OCI-M1 (cell line): ENCODE data around the gene GXYLT2.

ENCODE experiments used
- DNase-seq: peaks from one replicate; lab custom pipeline; 2025; lab: John Stamatoyannopoulos, UW

Gene GXYLT2

GRCh38 chr3:72932416-72932815 lies 44.6 kb downstream of the GXYLT2 start:
- DNase-seq, result no peak

DNA sequence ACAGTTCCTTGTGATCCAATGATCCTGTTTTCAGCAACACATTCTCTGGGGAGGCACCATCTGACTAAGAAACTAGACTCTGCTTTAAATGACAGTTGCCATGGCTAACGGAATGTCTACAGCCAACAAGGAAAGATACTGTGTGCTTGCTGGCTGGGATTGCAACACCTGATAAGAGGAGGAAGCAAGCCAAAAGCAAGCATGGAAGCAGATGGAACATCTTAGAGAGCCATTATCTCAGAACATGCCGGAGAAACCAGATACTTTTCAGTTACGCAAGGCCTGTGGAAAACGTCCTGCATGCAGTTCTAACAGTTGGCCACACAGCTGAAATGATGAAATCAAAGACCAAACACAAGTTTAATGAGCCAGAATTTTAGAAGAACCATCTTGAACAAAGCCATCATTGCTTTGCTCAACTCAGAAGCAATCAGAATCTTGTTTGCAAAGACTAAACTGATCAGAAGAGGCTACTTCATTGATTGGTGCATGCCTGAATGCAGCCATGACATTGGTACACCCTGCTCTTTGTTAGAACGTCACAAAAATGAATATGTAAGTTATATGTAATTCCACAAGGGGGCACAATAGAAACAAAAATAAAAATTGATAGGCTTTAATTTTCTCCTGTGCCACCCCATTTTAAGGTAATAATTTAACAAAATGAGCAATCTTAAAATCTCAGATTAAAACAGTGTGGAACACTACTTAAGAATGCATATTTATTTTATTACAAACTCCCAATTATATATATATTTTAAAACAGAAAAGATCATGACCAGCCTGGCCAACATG lies 50.8 kb downstream of the GXYLT2 start:
- DNase-seq, result peak; percentile 86

DNA sequence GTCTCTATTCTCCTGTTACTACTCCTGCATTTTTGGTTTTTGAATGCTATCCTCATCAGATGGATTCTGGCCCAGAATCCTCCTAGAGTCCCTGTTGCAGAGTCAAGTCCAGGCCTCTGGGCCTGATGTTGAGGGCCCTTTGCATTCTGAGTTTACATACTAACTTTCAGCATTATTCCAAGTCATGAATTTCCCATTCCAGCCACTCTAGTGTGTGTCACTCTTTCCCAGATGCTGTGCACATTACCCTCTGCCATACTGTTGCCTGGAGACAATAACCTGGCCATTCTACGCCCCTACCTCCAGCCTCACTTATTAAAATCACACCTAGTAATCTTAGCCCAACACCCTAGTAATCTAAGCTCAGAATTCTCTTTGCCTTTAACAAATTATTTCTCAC lies 53.4 kb downstream of the GXYLT2 start:
- DNase-seq, result no peak

DNA sequence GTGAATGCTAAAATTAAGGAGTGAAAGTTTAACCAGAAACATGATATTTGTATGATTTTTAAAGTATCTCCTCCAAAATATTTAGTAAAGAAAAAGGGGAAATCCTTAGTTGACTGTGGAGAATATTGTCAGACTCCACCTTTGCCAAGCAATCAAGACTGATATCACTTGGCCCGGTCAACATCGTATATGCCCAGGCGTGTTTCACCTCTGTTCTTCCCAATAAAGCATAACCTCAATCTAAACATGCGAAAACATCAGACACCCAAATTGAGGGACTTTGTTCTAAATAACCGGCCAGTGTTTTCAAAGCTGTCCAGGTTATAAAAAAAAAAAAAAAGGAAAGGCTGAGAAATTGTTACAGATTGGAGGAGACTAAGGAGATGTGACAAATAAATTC lies 54.6 kb downstream of the GXYLT2 start:
- DNase-seq, result no peak

DNA sequence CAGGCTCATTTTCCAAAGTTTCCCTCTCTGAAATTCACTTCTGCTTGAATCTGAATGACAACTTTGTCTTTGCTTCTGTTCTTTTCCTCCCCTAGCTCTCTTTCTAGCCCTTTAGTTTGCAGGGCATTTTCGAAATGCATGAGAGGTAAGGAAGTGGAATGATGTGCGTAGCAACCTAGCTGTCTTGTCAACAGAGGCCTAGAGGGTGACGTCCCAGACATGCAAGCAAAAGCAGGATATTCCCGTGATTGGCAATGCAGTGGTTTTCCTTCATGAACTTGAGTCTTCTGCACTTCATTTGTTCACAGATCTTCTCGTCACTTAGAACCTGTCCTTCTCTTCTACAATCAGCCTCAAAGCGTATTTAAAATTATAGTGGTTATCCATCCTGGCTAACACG lies 56.9 kb downstream of the GXYLT2 start:
- DNase-seq, result no peak

GRCh38 chr3:72947715-72948490 lies 60.1 kb downstream of the GXYLT2 start:
- no peak for DNase-seq

DNA sequence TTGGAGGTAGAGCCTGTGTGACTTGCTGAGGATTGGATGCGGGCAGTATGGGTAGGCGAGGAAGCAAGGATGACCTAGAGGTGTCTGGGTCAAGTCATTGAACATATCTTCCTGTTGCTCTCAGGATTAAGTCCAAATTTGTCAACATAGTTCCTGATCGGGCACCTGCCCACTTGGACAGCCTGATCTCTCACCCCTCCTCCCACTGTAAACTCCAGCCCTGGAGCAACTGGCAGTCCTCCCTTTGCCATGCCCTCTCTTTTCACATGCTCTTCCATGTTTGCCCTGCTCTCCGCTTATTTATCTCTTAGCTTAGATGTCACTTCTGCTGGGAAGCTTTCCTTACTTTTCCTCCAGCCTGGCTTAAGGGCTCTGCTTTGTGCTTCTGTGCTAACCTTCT lies 61.2 kb downstream of the GXYLT2 start:
- no peak for DNase-seq

DNA sequence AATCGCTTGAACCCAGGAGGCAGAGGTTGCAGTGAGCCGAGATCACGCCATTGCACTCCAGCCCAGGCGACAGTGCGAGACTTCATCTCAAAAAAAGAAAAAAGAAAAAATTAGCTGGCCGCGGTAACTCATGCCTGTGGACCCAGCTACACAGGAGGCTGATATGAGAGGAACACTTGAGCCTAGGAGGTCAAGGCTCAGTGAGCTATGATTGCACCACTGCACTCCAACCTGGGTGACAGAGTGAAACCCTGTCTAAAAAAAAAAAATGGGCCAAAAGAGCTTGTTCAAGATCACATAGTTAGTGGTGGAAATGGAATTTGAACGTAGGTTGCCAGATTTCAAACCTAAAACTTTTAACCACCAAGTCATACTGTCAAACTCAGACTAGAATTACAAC lies 62.5 kb downstream of the GXYLT2 start:
- DNase-seq, result no peak

- DNase-seq, result no peak
Observed at GRCh38 chr3:72950801-72951200, 63.0 kb downstream of the GXYLT2 start.

DNA sequence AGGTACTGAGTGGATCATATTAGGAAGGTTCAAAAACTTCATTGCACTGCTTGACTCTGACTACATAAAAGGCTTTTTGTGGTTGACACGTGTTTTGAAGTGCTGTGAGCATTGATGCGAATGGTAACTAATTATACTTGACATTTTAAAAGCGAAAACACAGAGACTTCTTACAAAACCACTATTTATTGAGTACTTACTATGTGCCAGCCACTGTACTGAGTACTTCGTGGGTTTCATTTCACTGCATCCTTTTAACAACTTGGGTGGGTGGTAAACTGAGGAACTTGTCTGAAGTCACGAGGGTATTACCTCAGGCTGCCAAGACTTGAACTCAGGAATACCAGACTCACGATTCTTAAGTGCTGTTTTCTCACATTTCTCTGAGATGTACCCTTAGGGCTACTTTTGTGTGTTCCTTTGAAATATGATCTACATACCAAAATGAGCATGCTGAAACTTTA lies 63.4 kb downstream of the GXYLT2 start:
- DNase-seq, result no peak

DNA sequence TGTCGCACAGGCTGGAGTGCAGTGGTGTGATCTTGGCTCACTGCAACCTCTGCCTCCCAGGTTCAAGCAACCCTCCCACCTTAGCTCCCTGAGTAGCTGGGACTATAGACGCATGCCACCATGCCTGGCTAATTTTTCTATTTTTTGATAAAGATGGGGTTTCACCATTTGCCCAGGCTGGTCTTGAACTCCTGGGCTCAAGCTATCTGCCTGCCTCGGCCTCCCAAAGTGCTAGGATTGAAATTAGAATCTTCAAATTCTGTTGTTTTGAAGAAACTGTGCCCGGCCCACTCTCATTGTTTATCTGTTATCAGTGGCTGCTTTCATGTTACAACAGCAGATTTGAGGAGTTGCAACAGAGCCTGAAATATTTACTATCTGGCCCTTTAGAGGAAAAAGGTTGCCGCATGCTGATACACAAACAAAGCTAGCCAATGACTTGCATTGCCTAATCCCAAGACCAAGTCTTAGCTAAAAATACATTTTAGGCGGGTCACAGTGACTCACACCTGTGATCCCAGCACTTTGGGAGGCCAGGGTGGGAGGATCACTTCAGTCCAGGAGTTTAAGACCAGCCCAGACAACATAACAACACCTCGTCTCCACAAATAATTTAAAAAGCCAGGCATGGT lies 65.6 kb downstream of the GXYLT2 start:
- DNase-seq, result peak; percentile 11

DNA sequence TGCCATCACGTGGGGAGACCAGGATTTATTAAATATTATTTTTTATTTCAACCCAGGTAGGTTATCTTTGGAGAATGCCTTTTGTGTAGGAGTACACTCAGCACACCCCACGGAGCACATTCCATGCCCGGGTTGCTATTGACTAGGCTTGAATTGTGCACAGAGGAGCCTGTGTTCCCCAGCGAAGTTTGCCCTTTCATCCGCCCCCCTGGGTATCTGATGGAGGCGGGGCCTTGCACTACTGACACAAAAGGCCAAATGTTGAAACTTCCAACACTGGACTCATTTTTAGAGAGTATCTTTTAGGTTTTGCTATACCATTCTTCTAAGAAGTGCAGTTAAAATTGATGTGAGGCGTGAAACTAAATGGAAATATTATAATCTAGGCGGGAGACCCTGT lies 69.5 kb downstream of the GXYLT2 start:
- no peak for DNase-seq

DNA sequence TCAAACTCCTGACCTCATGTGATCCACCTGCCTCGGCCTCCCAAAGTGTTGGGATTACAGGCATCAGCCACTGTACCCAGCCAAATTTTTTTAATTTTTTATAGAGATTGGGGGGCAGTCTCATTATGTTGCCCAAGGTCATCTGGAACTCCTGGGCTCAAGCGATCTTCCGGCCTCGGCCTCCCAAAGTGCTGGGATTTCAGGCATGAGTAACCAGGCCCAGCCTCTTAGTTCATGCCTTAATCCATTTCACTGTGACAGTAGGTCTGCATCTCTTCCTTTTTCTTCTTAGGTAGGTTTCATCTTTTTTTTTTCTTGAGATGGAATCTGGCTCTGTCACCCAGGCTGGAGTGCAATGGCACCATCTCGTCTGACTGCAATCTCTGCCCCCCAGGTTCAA lies 71.5 kb downstream of the GXYLT2 start:
- no peak for DNase-seq

DNA sequence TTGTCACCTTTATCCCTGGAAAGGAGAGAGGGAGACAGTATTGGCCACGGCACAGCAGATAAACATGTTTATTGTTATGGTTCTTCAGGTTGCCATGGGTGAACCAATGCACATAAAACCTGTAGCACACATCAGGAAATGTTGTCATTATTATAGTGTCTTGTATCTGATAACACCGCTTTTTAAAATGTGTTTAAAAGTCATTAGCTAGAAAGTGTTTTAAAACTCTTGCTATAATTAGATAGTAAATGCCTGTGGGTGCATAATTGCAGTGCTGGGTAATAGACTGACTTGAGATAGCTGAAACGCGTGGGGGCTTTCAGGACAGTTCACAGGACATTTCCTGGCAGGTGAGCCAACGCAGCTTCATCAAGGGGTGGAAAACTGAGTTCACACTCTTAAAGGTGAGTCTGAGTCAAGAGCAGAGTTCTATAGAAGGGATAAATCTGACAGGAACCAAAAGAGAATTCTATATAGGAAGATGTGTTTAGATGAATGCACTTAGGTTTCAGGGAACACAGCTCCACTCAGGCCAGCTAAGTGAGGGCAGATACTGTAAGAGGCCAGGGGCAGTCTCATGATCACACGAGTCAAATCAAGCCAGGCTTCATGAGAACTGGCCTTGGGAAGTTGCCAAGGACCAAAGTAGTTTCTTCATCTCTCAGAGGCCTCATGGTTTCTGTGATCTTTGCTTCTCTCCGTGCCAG lies 73.1 kb downstream of the GXYLT2 start:
- DNase-seq, result peak; percentile 32

DNA sequence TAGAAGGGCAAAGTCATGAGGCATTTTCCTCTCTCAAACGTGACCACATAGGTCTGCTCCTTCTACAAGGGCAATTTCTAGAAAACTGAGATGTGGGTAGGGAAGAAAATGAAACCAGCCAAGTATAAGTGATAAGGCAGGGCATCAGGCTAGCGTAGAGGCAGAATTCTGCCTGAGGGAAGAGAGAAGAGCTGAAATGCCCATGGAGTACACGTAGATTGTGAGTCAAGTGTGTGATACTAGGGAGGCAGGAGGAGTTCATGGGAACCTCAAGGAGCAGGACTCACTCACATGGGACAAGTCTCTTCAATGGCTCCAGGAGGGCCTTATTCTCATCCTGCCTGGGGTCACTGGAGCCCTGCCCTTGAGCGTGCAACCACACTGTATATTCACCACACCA lies 73.9 kb downstream of the GXYLT2 start:
- DNase-seq, result peak; percentile 20

- no peak for DNase-seq
Observed at GRCh38 chr3:72962317-72962716, 74.5 kb downstream of the GXYLT2 start.

GRCh38 chr3:72964633-72965032 lies 76.8 kb downstream of the GXYLT2 start:
- DNase-seq, result no peak

DNA sequence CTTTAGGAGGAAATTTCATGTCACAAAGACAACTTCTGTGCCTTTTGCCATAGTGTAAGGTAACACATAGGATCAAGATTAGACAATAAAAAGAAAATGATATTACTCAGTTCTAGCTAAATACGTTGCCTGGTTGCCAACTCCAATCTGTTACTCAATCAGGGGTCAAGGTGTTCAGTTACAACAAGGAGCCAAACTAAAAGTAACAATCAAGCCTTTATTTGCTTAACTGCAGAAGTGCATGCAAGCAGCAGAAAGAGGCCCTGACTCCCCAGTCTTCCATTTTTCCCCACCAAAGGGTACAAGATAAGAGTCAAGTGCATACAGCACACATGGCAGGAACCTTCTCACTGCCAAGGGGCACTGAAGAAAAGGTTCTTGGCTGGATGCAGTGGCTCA lies 80.4 kb downstream of the GXYLT2 start:
- no peak for DNase-seq

DNA sequence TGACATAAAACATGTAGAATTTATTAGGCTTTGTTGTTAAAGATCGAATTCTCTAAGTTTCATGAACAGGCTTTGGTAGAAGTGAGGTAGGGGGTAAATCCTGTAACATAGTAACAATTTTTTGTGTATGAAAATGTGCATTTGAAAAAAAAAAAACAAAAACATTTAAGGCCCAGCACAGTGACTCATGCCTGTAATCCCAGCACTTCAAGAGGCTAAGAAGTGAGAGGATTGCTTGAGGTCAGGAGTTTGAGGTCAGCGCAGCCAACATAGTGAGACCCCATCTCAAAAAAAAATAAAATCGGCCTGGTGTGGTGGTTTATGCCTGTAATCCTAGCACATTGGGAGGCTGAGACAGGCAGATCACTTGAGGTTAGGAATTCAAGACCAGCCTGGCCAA lies 81.9 kb downstream of the GXYLT2 start:
- DNase-seq, result no peak

- no peak for DNase-seq
Observed at GRCh38 chr3:72970942-72971341, 83.1 kb downstream of the GXYLT2 start.

- DNase-seq, result no peak
Observed at GRCh38 chr3:72972706-72973030, 84.8 kb downstream of the GXYLT2 start.

DNA sequence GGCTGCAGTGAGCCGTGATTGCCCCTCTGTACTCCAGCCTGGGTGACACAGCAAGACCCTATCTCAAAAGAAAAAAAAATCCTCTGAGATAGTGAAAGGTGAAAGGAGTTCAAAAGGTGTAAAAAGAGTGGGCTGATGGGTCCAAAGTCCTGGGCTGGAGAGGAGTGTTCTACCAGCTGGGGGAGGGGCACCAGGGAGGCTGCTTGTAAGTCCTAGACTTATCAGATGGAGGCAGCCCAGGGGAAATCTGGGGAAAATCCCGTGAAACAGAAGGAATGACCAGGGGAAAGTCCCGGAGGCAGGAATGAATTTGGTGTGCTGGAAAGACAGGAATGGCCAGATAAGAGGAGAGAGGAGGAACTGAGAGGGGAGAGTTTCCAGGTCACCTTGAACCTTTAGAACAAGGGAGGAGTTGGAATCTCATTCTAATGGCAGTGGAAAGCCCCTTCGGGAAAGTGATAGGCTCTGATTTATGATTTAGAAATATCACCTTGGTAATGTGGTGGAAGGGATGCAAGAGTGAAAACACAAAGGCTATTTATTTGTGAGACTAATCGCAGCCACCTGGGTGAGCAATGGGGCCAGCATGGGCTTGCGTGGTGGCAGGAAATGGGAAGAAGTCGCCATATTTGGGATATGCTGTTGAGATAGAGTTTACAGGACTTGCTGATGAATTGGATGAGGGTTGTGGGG lies 85.3 kb downstream of the GXYLT2 start:
- no peak for DNase-seq
